Measurements from ENCODE around the gene PAPOLA.

PAPOLA gene

GRCh38 chr14:96614481-96614881, 112.3 kb downstream of the PAPOLA start:
- Histone ChIP-seq H3K27ac (ENCODE audit: low read depth, low read length) (no peak overlapping the region), H3K4me3 (ENCODE audit: low read depth in 1 of 5, low read length in 5 of 5) (no peak overlapping the region), H3K9me3 (ENCODE audit: control insufficient read depth in 5 of 5, low read length in 5 of 5) (no peaks in the 10 kb centered on the region), H3K36me3 (ENCODE audit: control insufficient read depth in 5 of 5, insufficient read depth in 5 of 5, low read length in 5 of 5) (no peaks in the 10 kb centered on the region), H3K27me3 (ENCODE audit: control insufficient read depth in 5 of 5, insufficient read depth in 4 of 5, low read length in 5 of 5) (peaks cover 5 to 13% (median 10%) of the 10 kb centered on the region in 5 donors), H3K9ac (ENCODE audit: low read length in 5 of 5) (no peak overlapping the region), H3K4me1 (ENCODE audit: control insufficient read depth in 5 of 5, insufficient read depth in 5 of 5, low read length in 5 of 5) (no peaks in the 10 kb centered on the region)

- Histone ChIP-seq H3K9ac (ENCODE audit: low read length in 5 of 5) (no peak overlapping the region), H3K4me1 (ENCODE audit: control insufficient read depth in 5 of 5, insufficient read depth in 5 of 5, low read length in 5 of 5) (no peaks in the 10 kb centered on the region), H3K27me3 (ENCODE audit: control insufficient read depth in 5 of 5, insufficient read depth in 4 of 5, low read length in 5 of 5) (peaks cover 5 to 13% (median 10%) of the 10 kb centered on the region in 5 donors), H3K4me3 (ENCODE audit: low read depth in 1 of 5, low read length in 5 of 5) (no peak overlapping the region), H3K36me3 (ENCODE audit: control insufficient read depth in 5 of 5, insufficient read depth in 5 of 5, low read length in 5 of 5) (no peaks in the 10 kb centered on the region), H3K9me3 (ENCODE audit: control insufficient read depth in 5 of 5, low read length in 5 of 5) (no peaks in the 10 kb centered on the region), H3K27ac (ENCODE audit: low read depth, low read length) (no peak overlapping the region)
Observed at GRCh38 chr14:96616161-96616721, 114.1 kb downstream of the PAPOLA start.
